GM11168 (cell line): ENCODE results near the gene PCDHGA1.
"Not testable (repeated sequence)": the region's sequence is repeated elsewhere in the genome, so short reads cannot be mapped to it uniquely, and the experiment has no call there.

Experiments used
- in situ Hi-C: fragments of 300-500 bp; cut with MboI; formaldehyde crosslinking; loops from one replicate; pipeline ENCODE4 v1.12.0; 2022; ENCODE audit warnings: low sequenced_read_pairs; ENCODE audit not compliant: unreplicated experiment

Gene PCDHGA1

DNA sequence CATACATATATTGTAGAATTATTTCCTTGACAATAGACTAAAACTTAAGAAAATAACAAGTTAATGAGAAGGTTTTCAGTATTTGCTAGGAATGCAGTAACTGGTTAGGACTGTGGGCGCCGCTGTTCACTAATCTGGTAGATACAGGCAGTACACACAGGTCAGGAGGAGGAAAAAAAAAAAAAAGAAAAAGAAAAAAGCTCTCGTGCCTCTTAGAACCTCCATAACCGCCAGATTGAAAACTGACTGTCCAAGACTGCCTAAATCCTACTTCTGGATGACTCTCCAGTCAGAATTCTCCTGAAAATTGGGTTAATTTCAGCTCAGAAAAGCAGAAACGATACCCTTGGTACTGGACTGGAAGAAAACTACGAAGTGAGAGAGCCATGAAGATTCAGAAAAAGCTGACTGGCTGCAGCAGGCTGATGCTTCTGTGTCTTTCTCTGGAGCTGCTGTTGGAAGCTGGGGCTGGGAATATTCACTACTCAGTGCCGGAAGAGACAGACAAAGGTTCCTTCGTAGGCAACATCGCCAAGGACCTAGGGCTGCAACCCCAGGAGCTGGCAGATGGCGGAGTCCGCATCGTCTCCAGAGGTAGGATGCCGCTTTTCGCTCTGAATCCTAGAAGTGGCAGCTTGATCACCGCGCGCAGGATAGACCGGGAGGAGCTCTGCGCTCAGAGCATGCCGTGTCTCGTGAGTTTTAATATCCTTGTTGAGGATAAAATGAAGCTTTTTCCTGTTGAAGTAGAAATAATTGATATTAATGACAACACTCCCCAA is at the start of gene PCDHGA1:
Gene PCDHGA1 (plus strand): TSS at position 216 of the 782 bp plus-strand sequence.
- in situ Hi-C loops, result no loop called here

DNA sequence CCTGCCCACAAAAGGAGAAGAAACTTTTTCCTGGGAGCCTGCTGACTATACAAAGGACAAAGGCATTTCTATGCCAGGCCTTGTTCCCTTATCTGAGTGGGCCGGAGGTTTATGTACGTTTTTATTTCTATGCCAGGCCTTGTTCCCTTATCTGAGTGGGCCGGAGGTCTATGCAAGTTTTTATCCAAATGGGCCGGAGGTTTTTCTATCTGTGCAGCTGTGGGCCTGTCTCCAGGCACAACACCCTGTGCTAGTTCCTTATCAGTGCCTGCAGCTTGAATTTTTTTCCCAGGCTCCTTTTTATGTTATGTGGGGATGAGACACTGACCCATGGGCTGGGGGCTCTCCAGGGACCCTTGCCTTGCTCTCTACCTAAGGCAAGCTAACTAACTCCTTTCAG is 31.9 kb upstream of the PCDHGA1 start:
- in situ Hi-C loops, result no loop called here

GRCh38 chr5:141303756-141304155 is 26.6 kb upstream of the PCDHGA1 start, which contains the start of gene SLC25A2:
Gene SLC25A2 (minus strand): TSS chr5:141304049. CDS start chr5:141303865, 184 bp downstream.
- in situ Hi-C loops, result no loop called here

GRCh38 chr5:141306630-141307029 is 23.7 kb upstream of the PCDHGA1 start:
- in situ Hi-C loops, result no loop called here

DNA sequence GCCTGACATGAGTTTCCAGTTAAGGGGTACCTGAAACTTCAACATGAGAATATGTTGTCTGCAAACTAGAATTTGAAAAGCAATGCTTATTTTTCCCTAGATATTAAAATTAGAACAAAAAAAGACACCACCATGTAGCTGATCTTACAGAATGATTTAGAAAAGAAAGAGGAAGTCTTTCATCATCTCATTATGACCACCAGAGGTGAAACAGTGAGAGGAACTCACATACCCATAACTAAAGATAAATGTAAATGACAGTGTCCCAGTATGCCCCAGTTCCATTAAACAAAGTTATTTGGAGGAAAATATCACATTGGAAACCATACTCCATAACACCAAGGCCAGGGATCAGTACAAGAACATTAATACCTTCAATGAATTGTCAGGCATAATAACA is 16.6 kb upstream of the PCDHGA1 start:
- in situ Hi-C loops, result no loop called here

DNA sequence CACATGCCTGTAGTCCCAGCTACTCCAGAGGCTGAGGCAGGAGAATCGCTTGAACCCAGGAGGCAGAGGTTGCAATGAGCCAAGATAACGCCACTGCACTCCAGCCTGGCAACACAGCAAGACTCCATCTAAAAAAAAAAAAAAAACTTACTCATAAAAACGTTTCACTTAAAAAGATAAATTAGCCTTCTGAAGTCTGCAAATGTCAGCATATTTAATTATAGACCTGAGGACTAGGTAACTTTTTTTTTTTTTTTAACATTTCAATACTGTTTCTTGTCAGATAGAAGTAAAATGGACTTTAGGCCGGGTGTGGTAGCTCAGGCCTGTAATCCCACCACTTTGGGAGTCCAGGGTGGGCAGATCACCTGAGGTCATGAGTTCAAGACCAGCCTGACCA is 13.4 kb upstream of the PCDHGA1 start:
- in situ Hi-C loops, result not testable (repeated sequence)

DNA sequence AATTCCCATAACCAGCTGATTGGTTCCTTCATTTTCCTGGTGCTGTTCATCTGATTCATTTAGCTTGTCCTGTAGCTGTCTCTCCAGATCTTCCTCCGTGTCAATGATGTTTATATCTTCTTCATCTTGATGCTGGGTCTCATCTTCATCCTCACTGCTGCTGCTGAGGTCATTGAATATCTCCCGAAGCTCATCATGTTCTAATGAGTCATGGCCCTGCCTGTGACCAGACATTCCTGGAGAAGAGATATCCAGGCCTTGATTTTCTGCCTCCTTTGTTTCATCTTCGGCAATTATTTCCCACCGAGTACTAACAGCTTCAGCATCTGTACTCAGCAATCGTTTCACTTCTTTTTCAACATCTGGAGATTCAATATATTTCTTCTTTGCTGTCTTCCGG is 11.1 kb upstream of the PCDHGA1 start:
- in situ Hi-C loops, result no loop called here

GRCh38 chr5:141319699-141320098 is 10.6 kb upstream of the PCDHGA1 start:
- in situ Hi-C loops, result no loop called here

- in situ Hi-C loops, result no loop called here
Measured at GRCh38 chr5:141320225-141321169, 9.8 kb upstream of the PCDHGA1 start, which contains the start of gene TAF7. Gene TAF7 (minus strand): TSS chr5:141320784. CDS start chr5:141320044, 740 bp downstream.

- in situ Hi-C loops, result no loop called here
Measured at GRCh38 chr5:141322261-141322660, 8.1 kb upstream of the PCDHGA1 start.

- in situ Hi-C loops, result no loop called here
Measured at GRCh38 chr5:141326088-141326854, 4.0 kb upstream of the PCDHGA1 start.

GRCh38 chr5:141328231-141328630 is 2.1 kb upstream of the PCDHGA1 start:
- in situ Hi-C loops, result no loop called here

- in situ Hi-C loops, result not testable (repeated sequence)
Measured at GRCh38 chr5:141332571-141332970, 2.3 kb downstream of the PCDHGA1 start.

- in situ Hi-C loops, result no loop called here
Measured at GRCh38 chr5:141338538-141339306, 8.4 kb downstream of the PCDHGA1 start, which contains the start of gene PCDHGA2. Gene PCDHGA2 (plus strand): TSS chr5:141338760.

DNA sequence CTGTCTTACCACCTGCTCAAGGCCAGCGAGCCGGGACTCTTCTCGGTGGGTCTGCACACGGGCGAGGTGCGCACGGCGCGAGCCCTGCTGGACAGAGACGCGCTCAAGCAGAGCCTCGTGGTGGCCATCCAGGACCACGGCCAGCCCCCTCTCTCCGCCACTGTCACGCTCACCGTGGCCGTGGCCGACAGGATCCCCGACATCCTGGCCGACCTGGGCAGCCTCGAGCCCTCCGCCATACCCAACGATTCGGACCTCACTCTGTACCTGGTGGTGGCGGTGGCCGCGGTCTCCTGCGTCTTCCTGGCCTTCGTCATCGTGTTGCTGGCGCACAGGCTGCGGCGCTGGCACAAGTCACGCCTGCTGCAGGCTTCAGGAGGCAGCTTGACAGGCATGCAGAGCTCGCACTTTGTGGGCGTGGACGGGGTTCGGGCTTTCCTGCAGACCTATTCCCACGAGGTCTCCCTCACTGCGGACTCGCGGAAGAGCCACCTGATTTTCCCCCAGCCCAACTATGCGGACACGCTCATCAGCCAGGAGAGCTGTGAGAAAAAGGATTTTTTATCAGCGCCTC is 10.6 kb downstream of the PCDHGA1 start:
- in situ Hi-C loops, result not testable (repeated sequence)

GRCh38 chr5:141342773-141343172 is 12.5 kb downstream of the PCDHGA1 start:
- in situ Hi-C loops, result no loop called here

GRCh38 chr5:141343242-141343952 is 13.1 kb downstream of the PCDHGA1 start, which contains the start of gene PCDHGA3:
Gene PCDHGA3 (plus strand): TSS chr5:141343829. CDS start chr5:141344034, 205 bp downstream.
- in situ Hi-C loops, result no loop called here

GRCh38 chr5:141343953-141344463 is 13.7 kb downstream of the PCDHGA1 start:
- in situ Hi-C loops, result no loop called here
